Endothelial cell of umbilical vein (primary cell): ENCODE results near the gene RAI1.

Experiments used
- MYC ChIP-seq: IDR thresholded peaks from one replicate; pipeline ENCODE4 v1.6.1; 2011; ENCODE audit warnings: mild to moderate bottlenecking, low read depth, low read length
- TF ChIP-seq, protein P1 (sequence below): IDR thresholded peaks from 2 replicates; pipeline ENCODE4 v1.6.1; 2011; ENCODE audit not compliant: insufficient read depth, insufficient read length
- TF ChIP-seq, protein P2 (sequence below), 2 donors: IDR thresholded peaks; 1 replicate in 1 of 2; 2 replicates in 1 of 2; pipeline ENCODE4 v1.5.1; 2011; ENCODE audit warnings: low read length in 2 of 2, mild to moderate bottlenecking in 2 of 2, moderate library complexity in 2 of 2, control low read depth in 1 of 2, inconsistent platforms in 1 of 2, low read depth in 1 of 2; ENCODE audit not compliant: insufficient read depth in 1 of 2; ENCODE audit errors: extremely low read depth in 1 of 2

DNA sequence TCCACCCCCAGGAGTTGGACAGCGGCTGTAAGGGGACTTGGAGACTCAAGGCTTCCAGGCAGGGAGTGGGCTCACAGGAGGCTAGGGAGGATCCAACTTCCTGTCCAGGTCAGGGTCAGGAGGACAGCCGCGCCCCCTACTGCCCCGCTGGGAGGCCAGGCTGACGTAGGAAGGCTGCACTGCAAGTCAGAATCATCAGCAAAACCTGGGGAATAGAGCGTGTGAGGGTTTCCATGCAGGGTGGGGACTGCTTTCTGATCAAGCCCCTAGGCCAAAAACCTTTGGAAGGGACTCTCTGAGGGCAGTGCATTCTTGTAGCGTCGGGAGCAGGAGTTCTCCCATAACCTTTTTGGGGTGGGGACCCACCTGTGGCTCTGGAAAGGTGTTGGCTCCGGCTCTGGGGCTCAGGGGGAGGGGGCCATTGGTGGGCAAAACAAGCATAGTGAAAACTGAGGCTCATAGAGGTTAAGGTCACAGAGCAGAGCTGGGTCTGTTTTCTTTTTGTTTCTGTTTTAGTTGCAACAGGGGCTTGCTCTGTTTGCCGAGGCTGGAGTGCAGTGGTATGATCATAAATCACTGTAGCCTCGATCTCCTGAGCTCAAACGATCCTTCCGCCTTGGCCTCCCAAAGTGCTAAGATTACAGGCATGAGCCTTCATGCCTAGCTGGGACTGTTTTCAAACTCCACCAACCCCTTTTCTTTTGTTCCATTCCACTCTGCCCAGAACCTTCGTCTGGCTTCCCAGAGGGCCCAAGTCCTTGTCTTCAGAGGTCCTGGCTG lies 22.1 kb downstream of the RAI1 start:
- TF ChIP-seq MYC: no peak
- TF ChIP-seq, protein P1, sequence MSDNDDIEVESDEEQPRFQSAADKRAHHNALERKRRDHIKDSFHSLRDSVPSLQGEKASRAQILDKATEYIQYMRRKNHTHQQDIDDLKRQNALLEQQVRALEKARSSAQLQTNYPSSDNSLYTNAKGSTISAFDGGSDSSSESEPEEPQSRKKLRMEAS: no peak
- TF ChIP-seq, protein P2, sequence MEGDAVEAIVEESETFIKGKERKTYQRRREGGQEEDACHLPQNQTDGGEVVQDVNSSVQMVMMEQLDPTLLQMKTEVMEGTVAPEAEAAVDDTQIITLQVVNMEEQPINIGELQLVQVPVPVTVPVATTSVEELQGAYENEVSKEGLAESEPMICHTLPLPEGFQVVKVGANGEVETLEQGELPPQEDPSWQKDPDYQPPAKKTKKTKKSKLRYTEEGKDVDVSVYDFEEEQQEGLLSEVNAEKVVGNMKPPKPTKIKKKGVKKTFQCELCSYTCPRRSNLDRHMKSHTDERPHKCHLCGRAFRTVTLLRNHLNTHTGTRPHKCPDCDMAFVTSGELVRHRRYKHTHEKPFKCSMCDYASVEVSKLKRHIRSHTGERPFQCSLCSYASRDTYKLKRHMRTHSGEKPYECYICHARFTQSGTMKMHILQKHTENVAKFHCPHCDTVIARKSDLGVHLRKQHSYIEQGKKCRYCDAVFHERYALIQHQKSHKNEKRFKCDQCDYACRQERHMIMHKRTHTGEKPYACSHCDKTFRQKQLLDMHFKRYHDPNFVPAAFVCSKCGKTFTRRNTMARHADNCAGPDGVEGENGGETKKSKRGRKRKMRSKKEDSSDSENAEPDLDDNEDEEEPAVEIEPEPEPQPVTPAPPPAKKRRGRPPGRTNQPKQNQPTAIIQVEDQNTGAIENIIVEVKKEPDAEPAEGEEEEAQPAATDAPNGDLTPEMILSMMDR (IDR thresholded peaks at IDR 0.05; ENCODE audit: extremely low read depth in 1 of 2, insufficient read depth in 1 of 2, low read depth in 1 of 2, low read length in 2 of 2): no peak
